Spinal cord (tissue), 10 donors: ENCODE results near the gene PYGL. TPM values are rescaled to one million over a fixed set of nuclear protein-coding genes. Genes with fewer than 3 reads are reported as not detected.
"Not testable (repeated sequence)": the region's sequence is repeated elsewhere in the genome, so short reads cannot be mapped to it uniquely, and the experiment has no call there.

Source experiments
- DNase-seq, 6 donors: peaks; one replicate each; pipeline versions ENCODE4 v3.0.0 to v3.0.0-alpha.2; 2013 to 2015; ENCODE audit warnings: low spot score in 6 of 6, low read depth in 4 of 6
- H3K27ac ChIP-seq: one replicate; pipeline ENCODE4 v1.5.1; 2013; ENCODE audit warnings: low read depth, low read length, control low read depth
- H3K27me3 ChIP-seq: one replicate; pipeline ENCODE4 v1.6.1; 2013; ENCODE audit warnings: low read length; ENCODE audit not compliant: control insufficient read depth, insufficient read depth
- H3K36me3 ChIP-seq: one replicate; pipeline ENCODE4 v1.6.1; 2013; ENCODE audit warnings: low read length; ENCODE audit not compliant: control insufficient read depth, insufficient read depth
- H3K4me1 ChIP-seq: one replicate; pipeline ENCODE4 v1.6.1; 2013; ENCODE audit warnings: low read length; ENCODE audit not compliant: control insufficient read depth, insufficient read depth
- H3K4me3 ChIP-seq: one replicate; pipeline ENCODE4 v1.5.1; 2013; ENCODE audit warnings: low read depth, low read length, control low read depth
- H3K9me3 ChIP-seq: one replicate; pipeline ENCODE4 v1.6.1; 2013; ENCODE audit warnings: low read length; ENCODE audit not compliant: control insufficient read depth, insufficient read depth
- WGBS: methylation state at CpG from one replicate; pipeline ENCODE4 v1.1.5; 2013; ENCODE audit warnings: missing lambda C conversion rate; ENCODE audit not compliant: insufficient coverage; 5-methylcytosine and 5-hydroxymethylcytosine counted together
- polyA plus RNA-seq, 2 donors: library from polyadenylated mRNA; unstranded; fragments of 120-200 nt; gene quantifications; one replicate each; pipeline ENCODE4 v1.2.1, GENCODE V29; 2013; ENCODE audit not compliant: insufficient read length in 2 of 2
- total RNA-seq, 2 donors: library from RNA; depleted of rRNA in 1 of 2; stranded (reverse); fragments of 120-200 nt in 1 of 2; fragments of >200 nt in 1 of 2; gene quantifications; one replicate each; pipeline versions ENCODE4 v1.2.3 to v1.2.4, GENCODE V29; 2013 to 2014
- donor health status: healthy.

PYGL gene
- total and polyA plus RNA-seq, 4 donors, result 19.5 to 38.9 (median 27.9) TPM

DNA sequence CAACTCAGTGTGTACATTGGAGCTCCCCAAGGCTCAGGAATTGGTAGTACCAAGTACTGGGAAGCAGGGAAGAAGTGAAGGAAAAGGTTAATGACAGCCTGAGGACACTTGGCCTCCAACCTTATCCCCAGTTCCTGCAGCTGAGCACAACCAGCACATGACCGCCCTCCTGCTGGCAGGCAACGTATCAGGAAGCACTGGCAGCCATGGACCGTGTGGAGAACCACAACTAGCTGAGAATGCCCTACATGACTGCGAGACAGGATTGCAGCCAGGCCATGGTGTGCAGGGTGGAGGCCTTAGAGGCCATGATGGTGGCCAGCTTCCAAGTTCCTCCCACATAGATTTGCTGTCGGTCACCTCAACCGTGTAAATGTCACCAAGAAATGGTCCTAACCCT is 26.8 kb downstream of the PYGL start:
- 91% methylated on average over 4 of the region's 6 CpGs for WGBS
- no peaks in the 10 kb centered on the region for H3K4me1 ChIP-seq
- H3K27ac ChIP-seq, result no peak overlapping the region
- H3K36me3 ChIP-seq, result peaks cover 10% of the 10 kb centered on the region
- H3K9me3 ChIP-seq, result no peaks in the 10 kb centered on the region
- no peak overlapping the region for H3K4me3 ChIP-seq
- H3K27me3 ChIP-seq, result no peaks in the 10 kb centered on the region
- no peak for DNase-seq

DNA sequence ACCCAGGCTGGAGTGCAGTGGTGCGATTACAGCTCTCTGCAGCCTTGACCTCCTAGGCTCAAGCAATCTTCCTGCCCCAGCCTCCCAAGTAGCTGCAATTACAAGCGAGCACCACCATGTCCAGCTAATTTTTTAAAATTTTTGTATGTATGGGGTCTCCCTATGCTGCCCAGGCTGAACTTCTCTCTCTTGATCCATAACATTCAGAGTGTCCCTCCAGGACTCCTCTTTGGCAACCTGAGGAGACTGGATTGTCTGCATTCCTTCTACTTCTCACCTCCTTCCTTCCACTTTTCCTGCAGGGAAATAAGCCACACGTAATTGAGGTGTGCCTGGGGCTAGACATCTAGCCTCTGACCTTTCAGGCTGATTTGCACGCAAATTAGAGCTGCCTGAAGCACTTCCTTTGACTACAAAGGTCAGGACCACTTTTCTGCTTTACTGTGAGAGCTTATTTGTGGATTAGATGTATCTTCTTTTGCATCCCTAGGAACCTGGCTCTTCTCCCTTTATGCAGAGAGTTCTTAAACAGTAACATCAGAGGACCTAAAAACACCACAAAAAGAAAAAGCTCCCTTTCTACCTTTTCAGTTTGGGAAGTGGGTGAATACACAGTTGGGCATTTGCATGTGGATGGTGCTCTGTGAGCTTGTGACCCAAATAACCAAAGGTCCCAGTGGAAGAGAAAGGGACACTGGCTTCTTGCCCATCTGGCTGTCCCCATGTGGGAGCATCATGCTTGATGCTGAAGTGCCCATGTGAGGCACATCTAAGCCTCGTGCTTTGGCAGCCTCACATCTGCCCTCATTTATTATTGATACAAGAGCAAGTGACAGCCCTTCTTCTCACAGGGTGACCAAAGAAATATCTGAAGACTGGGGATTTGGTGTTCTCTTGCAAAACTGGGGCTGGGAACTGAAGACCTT is 33.5 kb downstream of the PYGL start:
- Histone ChIP-seq H3K9me3 (no peaks in the 10 kb centered on the region), H3K36me3 (peaks cover 8% of the 10 kb centered on the region), H3K4me3 (no peak overlapping the region), H3K27ac (no peak overlapping the region), H3K27me3 (no peaks in the 10 kb centered on the region), H3K4me1 (no peaks in the 10 kb centered on the region)
- 76% methylated on average over 3 of the region's 5 CpGs for WGBS
- DNase-seq, result no peak

DNA sequence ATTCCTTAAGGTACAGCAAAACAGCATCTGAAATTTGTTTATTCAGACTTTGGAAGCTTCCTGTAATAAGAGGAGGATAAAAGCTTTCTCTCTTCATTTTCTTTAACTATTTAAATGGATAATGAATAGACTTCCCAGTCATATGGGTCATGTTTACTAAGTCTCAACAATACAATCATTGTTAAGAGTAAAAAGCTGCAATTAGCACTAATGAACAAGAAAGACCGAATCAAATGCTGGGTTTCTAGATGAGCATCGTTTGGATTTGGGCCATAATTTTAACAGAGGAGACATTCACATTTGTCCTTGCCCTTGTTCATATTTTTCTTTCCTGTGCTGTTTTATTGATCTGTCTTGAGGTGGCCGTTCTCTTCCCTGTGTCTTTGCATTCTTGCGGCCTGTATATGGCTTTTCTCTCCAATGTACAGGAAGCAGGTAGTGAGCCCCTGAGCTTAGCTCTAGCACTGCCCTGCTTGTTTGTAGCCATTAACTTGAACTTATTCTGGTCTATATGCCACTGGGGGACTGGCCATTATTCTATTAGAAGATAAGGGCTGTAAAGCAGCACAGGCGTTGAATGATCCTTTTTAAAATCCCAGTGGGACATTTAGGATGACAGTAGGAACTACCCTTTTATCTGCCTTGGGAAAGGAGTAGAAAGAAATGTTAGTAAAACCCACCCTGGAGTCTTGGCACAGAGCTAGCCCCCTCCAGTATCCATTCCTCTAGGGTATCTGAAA is 37.8 kb downstream of the PYGL start:
- no peak overlapping the region for H3K4me3 ChIP-seq
- H3K4me1 ChIP-seq, result no peaks in the 10 kb centered on the region
- peak in 4 of 6 donors; percentile 7 to 64 (median 30) for DNase-seq
- no peaks in the 10 kb centered on the region for H3K27me3 ChIP-seq
- no peaks in the 10 kb centered on the region for H3K36me3 ChIP-seq
- no peaks in the 10 kb centered on the region for H3K9me3 ChIP-seq
- 16% methylated on average over 2 of the region's 5 CpGs for WGBS
- H3K27ac ChIP-seq, result no peak overlapping the region

DNA sequence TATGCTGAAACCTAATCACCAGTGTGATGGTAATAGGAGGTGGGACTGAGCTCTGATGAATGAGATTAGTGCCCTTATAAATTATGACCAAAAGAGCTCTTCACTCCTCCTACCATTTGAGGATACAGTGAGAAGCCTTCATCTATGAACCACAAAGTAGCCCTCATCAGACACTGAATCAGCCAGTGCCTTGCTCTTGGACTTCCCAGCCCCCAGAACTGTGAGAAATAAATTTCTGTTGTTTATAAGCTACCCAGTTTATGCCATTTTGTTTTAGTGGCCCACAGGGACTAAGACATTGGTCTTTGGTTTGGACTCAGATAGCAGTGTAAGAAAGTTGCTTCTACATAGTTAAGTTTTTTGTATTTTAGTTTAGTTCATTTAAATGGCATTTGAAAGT is 39.6 kb downstream of the PYGL start:
- H3K27ac ChIP-seq, result no peak overlapping the region
- H3K27me3 ChIP-seq, result no peaks in the 10 kb centered on the region
- H3K4me3 ChIP-seq, result no peak overlapping the region
- no peaks in the 10 kb centered on the region for H3K36me3 ChIP-seq
- H3K9me3 ChIP-seq, result no peaks in the 10 kb centered on the region
- no peak for DNase-seq
- H3K4me1 ChIP-seq, result no peaks in the 10 kb centered on the region

DNA sequence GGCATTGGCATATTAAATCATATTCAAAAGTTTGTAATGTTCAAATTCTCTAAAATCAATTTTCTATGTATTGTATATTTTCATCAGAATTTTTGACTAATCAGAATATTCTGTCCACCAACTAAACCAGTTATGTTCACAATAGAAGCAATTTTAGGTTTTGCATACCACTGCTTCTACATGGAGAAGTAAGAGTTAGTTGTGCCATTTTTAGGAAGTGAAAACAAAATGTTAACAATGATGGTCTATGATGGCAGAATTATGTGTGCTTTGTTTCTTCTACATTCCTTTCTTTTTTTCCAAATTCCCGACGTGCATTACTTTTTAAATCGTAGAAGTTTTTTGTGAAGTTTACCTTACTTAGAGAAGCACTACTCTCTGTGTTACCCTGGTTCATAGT is 42.9 kb downstream of the PYGL start:
- no peaks in the 10 kb centered on the region for H3K4me1 ChIP-seq
- H3K27ac ChIP-seq, result no peak overlapping the region
- WGBS, result no CpG with 5 or more reads among the region's 3 CpGs
- no peaks in the 10 kb centered on the region for H3K27me3 ChIP-seq
- H3K9me3 ChIP-seq, result no peaks in the 10 kb centered on the region
- H3K4me3 ChIP-seq, result no peak overlapping the region
- H3K36me3 ChIP-seq, result no peaks in the 10 kb centered on the region
- no peak for DNase-seq

DNA sequence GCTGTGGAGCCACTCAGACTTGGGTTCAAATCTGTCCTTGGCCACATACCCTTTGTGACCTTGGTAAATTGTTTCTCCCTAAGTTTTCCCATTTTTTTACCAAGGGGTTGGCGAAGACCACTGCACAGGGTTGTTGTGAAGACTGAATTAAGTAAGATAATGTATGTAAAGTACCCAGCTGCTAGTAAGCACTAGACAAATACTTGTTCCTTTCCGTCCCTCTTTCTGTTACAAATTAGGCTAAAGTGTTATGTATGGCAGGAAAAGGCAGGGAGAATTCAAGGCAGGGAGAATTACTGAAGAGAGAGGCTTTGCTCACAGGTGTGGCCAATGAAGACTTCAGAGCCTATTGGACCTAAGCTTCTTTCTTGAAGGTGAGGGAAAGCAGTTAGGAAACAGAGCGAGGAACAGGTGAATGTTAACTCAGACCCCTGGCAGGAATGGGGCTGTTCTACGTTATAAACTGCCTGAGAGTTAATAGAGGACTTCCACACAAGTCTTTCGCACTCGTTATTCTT is 46.6 kb downstream of the PYGL start:
- Histone ChIP-seq H3K27me3 (no peaks in the 10 kb centered on the region), H3K9me3 (no peaks in the 10 kb centered on the region), H3K36me3 (no peaks in the 10 kb centered on the region), H3K4me3 (no peak overlapping the region), H3K4me1 (no peaks in the 10 kb centered on the region), H3K27ac (no peak overlapping the region)
- no peak for DNase-seq
- WGBS, result no CpG with 5 or more reads among the region's 6 CpGs

DNA sequence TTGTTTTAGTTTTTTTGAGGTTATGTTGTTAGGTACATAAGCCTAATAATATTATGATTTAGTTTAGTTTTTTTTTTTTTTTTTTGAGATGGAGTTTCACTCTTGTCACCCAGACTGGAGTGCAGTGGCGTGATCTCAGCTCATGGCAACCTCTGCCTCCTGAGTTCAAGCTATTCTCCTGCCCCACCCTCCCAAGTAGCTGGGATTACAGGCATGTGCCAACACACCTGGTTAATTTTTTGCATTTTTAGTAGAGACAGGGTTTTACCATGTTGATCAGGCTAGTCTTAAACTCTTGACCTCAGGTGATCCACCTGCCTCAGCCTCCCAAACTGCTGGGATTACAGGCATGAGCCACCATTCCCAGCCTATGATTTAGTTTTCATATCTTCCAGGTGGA is 47.3 kb downstream of the PYGL start:
- DNase-seq, H3K36me3 ChIP-seq, H3K9me3 ChIP-seq, H3K4me1 ChIP-seq, H3K27ac ChIP-seq, H3K4me3 ChIP-seq, H3K27me3 ChIP-seq: not testable (repeated sequence)
- no CpG with 5 or more reads among the region's 1 CpG for WGBS

DNA sequence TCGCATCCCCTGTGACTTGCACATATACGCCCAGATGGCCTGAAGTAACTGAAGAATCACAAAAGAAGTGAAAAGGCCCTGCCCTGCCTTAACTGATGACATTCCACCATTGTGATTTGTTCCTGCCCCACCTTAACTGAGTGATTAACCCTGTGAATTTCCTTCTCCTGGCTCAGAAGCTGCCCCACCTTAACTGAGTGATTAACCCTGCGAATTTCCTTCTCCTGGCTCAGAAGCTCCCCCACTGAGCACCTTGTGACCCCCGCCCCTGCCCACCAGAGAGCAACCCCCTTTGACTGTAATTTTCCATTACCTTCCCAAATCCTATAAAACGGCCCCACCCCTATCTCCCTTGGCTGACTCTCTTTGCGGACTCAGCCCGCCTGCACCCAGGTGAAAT is 47.9 kb downstream of the PYGL start:
- not testable (repeated sequence) for H3K9me3 ChIP-seq, H3K27me3 ChIP-seq, H3K4me1 ChIP-seq, H3K27ac ChIP-seq, DNase-seq, H3K36me3 ChIP-seq, H3K4me3 ChIP-seq
- WGBS, result no CpG with 5 or more reads among the region's 7 CpGs

DNA sequence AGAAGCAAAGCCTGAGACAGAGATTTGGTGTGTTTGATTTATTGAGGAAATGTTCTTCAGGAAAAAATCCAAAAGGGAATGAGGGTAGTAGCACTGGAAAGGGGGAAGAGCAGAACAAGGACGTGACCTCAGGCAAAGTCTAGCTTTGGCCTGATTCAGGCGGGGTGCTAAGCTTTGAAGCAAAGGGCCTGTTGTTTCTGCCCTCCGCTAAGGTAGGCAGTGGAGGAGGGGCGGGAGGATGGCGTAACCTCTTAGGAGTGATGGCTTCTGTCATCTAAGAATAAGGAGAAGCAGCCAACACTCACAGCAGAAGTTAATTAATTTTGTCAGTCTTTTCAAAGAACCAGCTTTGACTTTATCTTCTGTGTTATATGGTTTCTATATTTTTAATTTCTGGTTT is 52.0 kb downstream of the PYGL start:
- Histone ChIP-seq H3K27me3 (no peaks in the 10 kb centered on the region), H3K9me3 (no peaks in the 10 kb centered on the region), H3K4me3 (no peak overlapping the region), H3K36me3 (no peaks in the 10 kb centered on the region), H3K4me1 (no peaks in the 10 kb centered on the region), H3K27ac (no peak overlapping the region)
- DNase-seq, result no peak
- 64% methylated on average over 2 of the region's 5 CpGs for WGBS

DNA sequence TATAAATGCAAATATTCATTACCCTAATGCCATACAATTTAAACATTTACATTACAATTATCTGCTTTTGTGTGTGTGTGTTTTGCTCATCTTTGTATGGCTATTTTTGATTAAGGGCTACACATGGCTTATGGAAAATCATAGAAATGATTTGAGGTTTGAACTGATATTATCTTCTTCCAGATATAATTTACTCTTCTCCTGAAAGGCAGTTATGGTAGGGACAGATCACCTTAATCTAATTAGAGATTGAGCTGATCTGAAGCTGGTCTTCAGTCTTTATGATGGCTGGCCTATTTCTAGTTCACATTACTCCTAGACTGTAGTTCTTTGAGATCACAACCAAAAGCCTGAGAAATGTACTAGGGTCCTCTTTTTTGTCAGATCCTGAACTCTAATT is 56.8 kb downstream of the PYGL start:
- H3K9me3 ChIP-seq, result no peaks in the 10 kb centered on the region
- H3K27me3 ChIP-seq, result no peaks in the 10 kb centered on the region
- H3K27ac ChIP-seq, result no peak overlapping the region
- no peaks in the 10 kb centered on the region for H3K36me3 ChIP-seq
- no peak for DNase-seq
- H3K4me1 ChIP-seq, result no peaks in the 10 kb centered on the region
- no peak overlapping the region for H3K4me3 ChIP-seq
